GM19238 (cell line): ENCODE results near the gene CMSS1.
A peak's percentile ranks its signal among the peaks of the same experiment; 100 is the strongest.

Source experiments
- DNase-seq: peaks from one replicate; pipeline ENCODE4 v3.0.0; 2011; ENCODE audit warnings: low spot score; ENCODE audit not compliant: insufficient read length

CMSS1 gene

GRCh38 chr3:100023150-100023549, 205.5 kb downstream of the CMSS1 start:
- no peak for DNase-seq

GRCh38 chr3:100023595-100023994, 205.9 kb downstream of the CMSS1 start:
- DNase-seq: no peak

DNA sequence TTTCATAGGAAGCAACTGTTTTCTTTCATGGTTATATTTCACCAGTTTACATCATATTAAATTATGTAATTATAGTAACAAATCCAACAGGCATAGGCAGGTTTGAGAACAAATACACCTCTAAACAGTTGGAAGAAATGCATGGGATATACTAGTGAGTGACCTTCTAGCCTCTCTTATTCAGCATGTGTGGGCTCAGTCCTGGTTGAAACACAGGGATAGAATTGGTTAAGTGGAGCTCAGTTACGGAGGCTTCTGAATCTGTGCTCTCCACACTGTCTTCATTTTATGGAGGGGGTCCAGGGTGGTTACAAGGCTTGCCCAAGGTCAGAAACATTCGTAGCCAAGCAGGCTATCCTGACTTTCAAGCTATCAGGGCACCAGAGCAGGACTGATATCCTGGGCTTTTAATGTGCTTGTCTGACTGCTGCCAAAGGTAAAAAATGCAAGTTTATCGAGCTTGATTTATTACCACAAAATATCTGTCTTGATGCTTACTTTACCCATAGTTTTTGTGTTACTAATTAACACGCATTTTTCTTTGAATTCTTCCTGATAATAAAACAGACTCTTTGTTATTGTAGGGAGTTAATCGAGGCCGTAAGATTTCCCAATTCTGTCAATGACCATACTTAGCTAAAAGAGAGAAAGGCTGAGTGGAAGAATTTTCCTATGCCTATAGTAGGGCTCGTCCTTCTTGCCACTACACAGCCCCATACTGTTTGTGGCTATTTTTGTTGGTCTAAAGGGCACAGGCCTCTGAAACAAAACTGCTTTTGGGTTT, 207.1 kb downstream of the CMSS1 start:
- DNase-seq: no peak

GRCh38 chr3:100027321-100027720, 209.7 kb downstream of the CMSS1 start:
- no peak for DNase-seq

DNA sequence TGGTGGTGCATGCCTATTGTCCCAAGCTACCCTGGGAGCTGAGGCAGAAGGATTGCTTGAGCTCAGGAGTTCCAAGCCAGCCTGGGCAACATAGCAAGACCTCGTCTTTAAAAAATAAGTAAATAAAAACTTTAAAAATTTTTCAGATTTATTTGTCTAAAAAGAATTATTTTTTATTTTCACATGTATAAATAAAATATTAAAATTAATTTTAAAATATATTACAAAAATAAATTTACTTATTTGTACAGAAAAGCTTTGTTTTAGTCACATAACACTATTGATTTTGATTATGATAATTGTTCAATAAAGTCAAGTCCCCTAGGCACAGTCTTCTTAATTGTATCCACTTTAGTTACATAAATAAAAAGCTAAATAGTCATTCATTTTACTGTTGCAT, 211.4 kb downstream of the CMSS1 start:
- no peak for DNase-seq

DNA sequence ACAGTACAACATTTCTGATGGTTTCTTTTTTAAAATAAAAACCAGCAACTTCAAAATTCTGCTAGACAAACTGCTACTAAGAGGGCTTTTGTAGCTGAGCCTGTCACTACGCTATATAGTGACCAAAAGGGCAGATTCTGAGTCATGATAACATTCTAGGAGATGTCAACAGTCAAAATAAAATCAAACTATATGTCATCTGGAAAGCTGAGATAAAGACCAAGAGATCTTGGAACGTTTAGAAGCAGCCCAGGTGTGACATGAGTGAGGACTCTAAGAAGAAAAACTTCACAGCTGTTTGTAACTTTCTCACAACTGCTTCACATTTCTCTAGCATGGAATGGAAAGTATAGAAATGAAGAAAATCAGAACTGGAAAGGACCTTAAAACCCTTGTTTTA, 212.0 kb downstream of the CMSS1 start:
- DNase-seq: no peak

- DNase-seq: no peak
Observed at GRCh38 chr3:100030346-100030745, 212.7 kb downstream of the CMSS1 start.

DNA sequence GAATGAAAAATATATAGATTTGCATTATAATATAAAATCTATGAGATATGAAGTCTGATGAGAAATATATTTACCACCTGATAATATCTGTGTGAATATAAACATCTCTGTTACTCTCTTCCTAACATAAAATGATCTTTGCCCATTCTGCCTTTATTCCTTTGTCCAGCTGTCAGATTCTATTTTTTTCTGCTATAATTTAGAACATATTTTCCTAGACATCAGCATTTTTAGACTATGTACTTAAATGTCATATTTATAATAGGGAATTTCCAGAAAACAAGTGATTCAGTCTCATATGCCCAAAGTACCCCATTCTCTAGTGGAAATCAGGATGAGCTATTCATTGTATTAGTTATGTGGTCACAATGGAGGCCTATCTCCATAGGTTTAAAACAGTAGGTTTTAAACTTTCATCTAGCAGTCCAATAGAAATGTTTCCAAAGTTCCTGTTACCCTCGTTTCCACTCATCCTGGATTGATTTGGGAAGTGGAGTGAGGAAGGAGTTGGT, 213.3 kb downstream of the CMSS1 start:
- no peak for DNase-seq

DNA sequence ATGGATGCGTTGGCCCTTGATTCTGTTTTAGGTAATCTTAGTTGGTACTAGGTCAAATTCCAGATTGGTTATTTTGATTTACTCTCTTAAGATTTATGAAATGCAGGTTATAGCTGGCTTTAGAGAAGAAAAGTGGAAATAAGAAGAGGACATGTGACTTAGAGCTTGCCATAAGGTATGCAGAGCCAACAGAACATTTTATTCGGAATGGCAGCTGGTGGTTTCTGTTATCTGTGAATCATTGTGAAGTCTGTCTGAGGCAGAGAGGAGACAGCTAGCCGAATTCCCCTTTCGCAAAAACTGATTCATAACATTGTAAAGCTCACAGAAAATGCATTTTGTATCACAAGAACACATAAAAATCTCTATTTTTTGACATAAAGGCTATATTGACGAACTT, 214.6 kb downstream of the CMSS1 start:
- DNase-seq: no peak

DNA sequence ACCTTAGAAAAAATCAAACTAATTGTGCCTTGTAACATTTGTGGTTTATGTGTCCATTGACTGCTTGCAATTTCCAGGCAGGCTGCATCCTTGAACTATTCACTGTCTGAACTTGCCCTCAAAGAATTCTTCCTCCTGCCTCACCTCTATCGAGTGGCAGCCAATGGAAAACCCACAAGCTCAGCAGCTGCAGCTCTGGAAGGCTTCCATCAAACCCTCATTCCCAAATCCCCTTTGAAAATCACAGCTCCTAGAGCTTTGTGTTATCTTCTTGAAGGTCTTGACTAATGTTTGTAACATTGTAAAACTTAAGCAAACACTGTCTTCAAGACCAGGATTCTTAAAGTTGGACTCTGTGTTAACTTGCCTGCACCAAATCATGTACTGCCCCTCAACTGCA, 215.5 kb downstream of the CMSS1 start:
- no peak for DNase-seq

- no peak for DNase-seq
Observed at GRCh38 chr3:100033903-100034471, 216.3 kb downstream of the CMSS1 start.

DNA sequence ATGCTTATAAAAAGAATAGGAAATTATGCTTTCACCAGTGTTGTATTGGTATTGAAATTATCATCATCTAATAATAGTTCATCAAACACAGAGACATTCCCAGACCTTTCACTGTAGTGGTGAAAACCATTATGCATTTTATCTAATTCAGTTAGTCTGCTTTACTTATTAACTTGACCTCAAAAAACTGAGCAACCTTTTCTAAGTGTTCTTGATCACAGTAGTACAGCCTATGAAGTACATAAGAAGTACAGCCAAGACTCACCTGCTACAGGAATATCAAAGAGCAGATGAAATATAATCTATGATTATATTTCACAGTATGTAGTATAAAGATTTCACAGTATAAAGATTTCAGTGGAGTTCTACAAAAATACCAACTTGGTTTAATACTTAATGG, 221.4 kb downstream of the CMSS1 start:
- DNase-seq: no peak

- DNase-seq: no peak
Observed at GRCh38 chr3:100040451-100041225, 223.0 kb downstream of the CMSS1 start.

- DNase-seq: no peak
Observed at GRCh38 chr3:100041328-100041749, 223.7 kb downstream of the CMSS1 start.

- DNase-seq: no peak
Observed at GRCh38 chr3:100042166-100042981, 224.7 kb downstream of the CMSS1 start.

- DNase-seq: no peak
Observed at GRCh38 chr3:100043271-100043670, 225.6 kb downstream of the CMSS1 start.

GRCh38 chr3:100044369-100044768, 226.7 kb downstream of the CMSS1 start:
- peak; percentile 31 for DNase-seq

DNA sequence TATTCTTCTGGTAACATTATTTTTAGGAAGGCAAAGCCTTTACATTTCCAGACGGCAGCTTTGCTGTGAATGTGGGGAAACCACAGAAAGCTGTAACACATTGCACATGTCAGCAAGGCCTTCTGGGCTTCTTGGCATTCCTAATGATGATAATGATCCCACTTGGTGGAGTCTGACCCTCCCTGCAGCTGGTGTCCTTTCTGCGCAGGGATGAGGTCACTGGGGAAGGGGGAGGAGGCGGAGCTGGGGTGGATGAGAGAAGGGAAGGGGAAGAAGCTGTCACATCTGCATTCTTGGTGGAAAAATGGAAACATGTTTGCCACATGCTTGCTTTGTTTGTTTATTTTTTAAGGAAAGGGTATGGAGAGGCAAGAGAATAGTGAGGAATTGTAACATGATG, 228.0 kb downstream of the CMSS1 start:
- no peak for DNase-seq

GRCh38 chr3:100046986-100047385, 229.3 kb downstream of the CMSS1 start:
- DNase-seq: no peak

- peak; percentile 28 for DNase-seq
Observed at GRCh38 chr3:100047455-100048141, 229.9 kb downstream of the CMSS1 start.

DNA sequence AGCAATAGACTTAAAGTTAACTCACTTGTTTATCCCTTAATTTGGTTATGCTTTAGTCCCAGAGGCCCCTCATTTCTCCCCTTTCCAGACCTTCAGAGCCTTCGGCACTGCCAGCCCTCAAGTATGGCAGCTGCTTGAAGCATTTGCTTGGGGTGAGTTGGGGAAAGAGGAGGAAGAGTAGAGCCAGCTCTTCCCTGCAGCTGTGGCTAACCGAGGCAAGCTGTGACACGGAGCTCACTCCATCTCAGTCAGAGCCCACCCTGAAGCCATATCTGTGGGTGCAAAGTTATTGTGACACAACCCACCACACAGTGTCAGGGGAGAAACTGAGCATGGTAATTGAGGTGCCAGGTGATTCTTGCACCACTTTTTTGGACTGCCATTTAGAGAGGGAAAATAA, 230.6 kb downstream of the CMSS1 start:
- DNase-seq: no peak
